Spleen (tissue), 7 donors: ENCODE data around the gene BACH2.

Experiments
- CTCF ChIP-seq, 11 experiments: fragments of 200-600 bp in 7 of 11; fragments of 450-650 bp in 4 of 11; sonication (generic) in 4 of 11; IDR thresholded peaks in 8 of 11; conservative IDR thresholded peaks in 3 of 11; 1 replicate in 7 of 11; 2 replicates in 4 of 11; pipeline versions ENCODE4 v1.4.0 to v1.8.0; 2016 to 2021; ENCODE audit warnings: antibody characterized with exemption in 11 of 11, inconsistent platforms in 4 of 11, mild to moderate bottlenecking in 1 of 11
- POLR2AphosphoS5 ChIP-seq, 3 donors: sonication (generic); formaldehyde crosslinking; IDR thresholded peaks; one replicate each; pipeline ENCODE4 v1.5.1; 2017; ENCODE audit warnings: antibody characterized with exemption in 3 of 3
- donor health status: DM: no; HTN: no; CAD: no; lungs with moderate emphysema.
- donor health status: DM: no; HTN: no; CAD: no.
- donor health status: DM: no; HTN: no; CAD: no.

GRCh38 chr6:90045535-90045934 is 251.1 kb downstream of the BACH2 start:
- no peak for TF ChIP-seq CTCF (IDR thresholded peaks at IDR 0.05 in 8 of 11, conservative IDR thresholded peaks at IDR 0.05 in 3 of 11)
- TF ChIP-seq POLR2AphosphoS5 (IDR thresholded peaks at IDR 0.05): no peak
